Stomach (tissue), 9 donors: ENCODE data around the gene TXNDC15. TPM values are rescaled to one million over a fixed set of nuclear protein-coding genes. Genes with fewer than 3 reads are reported as not detected.

ENCODE experiments used
- DNase-seq, 2 donors: peaks; one replicate each; pipeline versions ENCODE4 v3.0.0 to v3.0.0-alpha.2; 2013 to 2019
- H3K27ac ChIP-seq, 5 donors: fragments of 200-600 bp in 4 of 5; sonication (generic) in 4 of 5; one replicate each; pipeline ENCODE4 v1.5.1; 2013 to 2019; ENCODE audit warnings: mild to moderate bottlenecking in 1 of 5, moderate library complexity in 1 of 5
- H3K27me3 ChIP-seq, 3 donors: fragments of 200-600 bp; sonication (generic); one replicate each; pipeline ENCODE4 v1.5.1; 2017 to 2019; ENCODE audit warnings: mixed run types in 1 of 3
- H3K36me3 ChIP-seq, 4 donors: fragments of 200-600 bp; sonication (generic); 1 replicate in 3 of 4; 2 replicates in 1 of 4; pipeline ENCODE4 v1.5.1; 2016 to 2019
- H3K4me1 ChIP-seq, 4 donors: fragments of 200-600 bp; sonication (generic); one replicate each; pipeline ENCODE4 v1.5.1; 2016 to 2019
- H3K4me3 ChIP-seq, 4 donors: fragments of 200-600 bp; sonication (generic) in 3 of 4; one replicate each; pipeline ENCODE4 v1.5.1; 2016 to 2019; ENCODE audit warnings: mild to moderate bottlenecking in 1 of 4
- H3K9me3 ChIP-seq, 4 donors: fragments of 200-600 bp; sonication (generic); one replicate each; pipeline ENCODE4 v1.5.1; 2016 to 2019
- CTCF ChIP-seq, 7 experiments: fragments of 450-650 bp in 4 of 7; fragments of 200-600 bp in 3 of 7; sonication (generic) in 3 of 7; IDR thresholded peaks; one replicate each; pipeline ENCODE4 v1.5.1; 2016 to 2019; ENCODE audit warnings: antibody characterized with exemption in 7 of 7, control low read depth in 2 of 7, mild to moderate bottlenecking in 1 of 7
- EP300 ChIP-seq: sonication (generic); formaldehyde crosslinking; IDR thresholded peaks from one replicate; pipeline ENCODE4 v1.6.1; 2017; ENCODE audit warnings: antibody characterized with exemption
- POLR2A ChIP-seq, 4 donors: fragments of 450-650 bp; IDR thresholded peaks; one replicate each; pipeline ENCODE4 v1.6.1; 2016; ENCODE audit warnings: antibody characterized with exemption in 4 of 4, control low read depth in 2 of 4, mild to moderate bottlenecking in 1 of 4, moderate library complexity in 1 of 4
- POLR2AphosphoS5 ChIP-seq, 3 donors: sonication (generic); formaldehyde crosslinking; IDR thresholded peaks; one replicate each; pipeline ENCODE4 v1.6.1; 2016; ENCODE audit warnings: antibody characterized with exemption in 3 of 3
- WGBS, 5 donors: extraction: QIAGEN DNeasy Blood & Tissue Kit in 3 of 5; methylation state at CpG; one replicate each; pipeline versions ENCODE4 v1.1.5 to v1.1.7; 2013 to 2018; 5-methylcytosine and 5-hydroxymethylcytosine counted together
- intact Hi-C: fragments of 100-400 bp; cut with DNase I; formaldehyde crosslinking; loops from one replicate; pipeline ENCODE4 v1.15.1; 2023; ENCODE audit warnings: low total_unique reads
- polyA plus RNA-seq, 3 donors: library from polyadenylated mRNA; stranded (reverse); fragments of 200-250 nt; gene quantifications; one replicate each; pipeline ENCODE4 v1.2.3, GENCODE V29; 2013
- total RNA-seq, 5 donors: library from RNA; depleted of rRNA; stranded (reverse); fragments of >200 nt; gene quantifications; one replicate each; pipeline versions ENCODE4 v1.1.0 to v1.2.3, GENCODE V29; 2014 to 2016
- donor health status: healthy with polysubstance abuse.
- donor health status: Bipolar disorder and iron deficiency.
- donor health status: healthy.

TXNDC15 gene
- total and polyA plus RNA-seq, 8 donors: 15.9 to 221 (median 39.4) TPM

GRCh38 chr5:134887593-134888159 is 13.5 kb downstream of the TXNDC15 start:
- no peak for DNase-seq
- WGBS, 5 donors: 86 to 91% (median 88%) methylated on average over 13 to 14 of the region's 14 CpGs
- H3K36me3 ChIP-seq: peaks cover 4 to 46% (median 45%) of the 10 kb centered on the region in 4 donors
- no peak overlapping the region for H3K27ac ChIP-seq
- no peak for TF ChIP-seq EP300
- no peak for TF ChIP-seq POLR2A (IDR thresholded peaks at IDR 0.05)
- TF ChIP-seq CTCF (IDR thresholded peaks at IDR 0.05): no peak
- no peak for TF ChIP-seq POLR2AphosphoS5 (IDR thresholded peaks at IDR 0.05)
- H3K9me3 ChIP-seq: no peaks in the 10 kb centered on the region
- peaks cover 0 to 15% (median 2%) of the 10 kb centered on the region in 4 donors for H3K4me1 ChIP-seq
- H3K4me3 ChIP-seq: no peak overlapping the region
- intact Hi-C loops: no loop called here
- H3K27me3 ChIP-seq: no peaks in the 10 kb centered on the region

- 95 to 97% (median 96%) methylated on average over 8 of the region's 8 CpGs for WGBS, 5 donors
- TF ChIP-seq POLR2AphosphoS5 (IDR thresholded peaks at IDR 0.05) (no peak), EP300 (no peak), CTCF (IDR thresholded peaks at IDR 0.05) (no peak), POLR2A (IDR thresholded peaks at IDR 0.05) (no peak)
- peaks cover 4 to 61% (median 58%) of the 10 kb centered on the region in 4 donors for H3K36me3 ChIP-seq
- no peaks in the 10 kb centered on the region for H3K27me3 ChIP-seq
- no peaks in the 10 kb centered on the region for H3K9me3 ChIP-seq
- peaks cover 0 to 15% (median 2%) of the 10 kb centered on the region in 4 donors for H3K4me1 ChIP-seq
- no peak for DNase-seq
- H3K4me3 ChIP-seq: no peak overlapping the region
- no peak overlapping the region for H3K27ac ChIP-seq
- intact Hi-C loops: no loop called here
Observed at GRCh38 chr5:134889335-134889734, 15.2 kb downstream of the TXNDC15 start.

DNA sequence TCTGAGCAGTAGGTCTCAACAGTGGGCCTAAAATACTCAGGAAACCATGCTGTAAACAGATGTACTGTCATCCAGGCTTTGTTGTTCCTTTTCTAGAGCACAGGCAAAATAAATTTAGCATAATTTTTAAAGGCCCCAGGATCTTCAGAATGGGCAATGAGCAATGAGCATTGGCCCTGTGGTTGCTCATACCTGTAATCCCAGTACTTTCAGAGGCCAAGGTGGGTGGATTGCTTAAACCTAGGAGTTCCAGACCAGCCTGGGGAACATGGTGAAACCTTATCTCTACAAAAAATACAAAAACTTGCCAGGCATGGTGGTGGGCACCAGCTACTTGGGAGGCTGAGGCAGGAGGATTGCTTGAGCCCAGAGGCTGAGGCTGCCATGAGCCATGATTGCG is 17.3 kb downstream of the TXNDC15 start:
- peaks cover 4 to 81% (median 75%) of the 10 kb centered on the region in 4 donors for H3K36me3 ChIP-seq
- WGBS, 5 donors: 96 to 100% (median 100%) methylated on average over 1 of the region's 1 CpG
- no peak overlapping the region for H3K4me3 ChIP-seq
- no peaks in the 10 kb centered on the region for H3K9me3 ChIP-seq
- no peaks in the 10 kb centered on the region for H3K27me3 ChIP-seq
- DNase-seq: no peak
- TF ChIP-seq CTCF (IDR thresholded peaks at IDR 0.05): no peak
- no peak for TF ChIP-seq EP300
- no peak for TF ChIP-seq POLR2A (IDR thresholded peaks at IDR 0.05)
- TF ChIP-seq POLR2AphosphoS5 (IDR thresholded peaks at IDR 0.05): no peak
- H3K4me1 ChIP-seq: peaks cover 0 to 3% (median 1%) of the 10 kb centered on the region in 4 donors
- no peak overlapping the region for H3K27ac ChIP-seq
- intact Hi-C loops: no loop called here

DNA sequence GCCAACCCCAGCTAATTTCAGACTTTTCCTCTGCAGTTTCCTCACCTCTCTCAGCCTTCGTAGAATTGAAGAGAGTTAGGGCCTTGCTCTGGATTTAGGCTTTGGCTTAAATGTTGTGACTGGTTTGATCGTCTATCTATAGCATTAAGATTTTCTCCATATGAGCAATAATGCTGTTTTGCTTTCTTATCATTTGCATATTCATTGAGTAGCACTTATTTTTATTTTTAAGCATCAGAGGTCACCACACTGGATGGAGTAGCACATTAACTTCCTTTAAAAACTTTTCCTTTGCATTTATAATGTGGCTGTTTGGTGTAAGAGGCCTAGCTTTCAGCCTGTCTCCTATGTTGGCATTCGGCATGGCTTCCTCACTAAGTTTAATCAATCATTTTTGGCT is 18.1 kb downstream of the TXNDC15 start:
- WGBS, 5 donors: 86 to 93% (median 91%) methylated on average over 3 of the region's 3 CpGs
- no peak for DNase-seq
- intact Hi-C loops: no loop called here
- no peaks in the 10 kb centered on the region for H3K4me1 ChIP-seq
- no peaks in the 10 kb centered on the region for H3K27me3 ChIP-seq
- H3K36me3 ChIP-seq: peaks cover 4 to 89% (median 82%) of the 10 kb centered on the region in 4 donors
- no peak overlapping the region for H3K4me3 ChIP-seq
- H3K27ac ChIP-seq: no peak overlapping the region
- H3K9me3 ChIP-seq: no peaks in the 10 kb centered on the region
- TF ChIP-seq EP300 (no peak), POLR2A (IDR thresholded peaks at IDR 0.05) (no peak), POLR2AphosphoS5 (IDR thresholded peaks at IDR 0.05) (no peak), CTCF (IDR thresholded peaks at IDR 0.05) (no peak)
